Thyroid gland (tissue), 4 donors: ENCODE measurements around the gene GDPD5. TPM values are rescaled to one million over a fixed set of nuclear protein-coding genes. Genes with fewer than 3 reads are reported as not detected.
A peak's percentile ranks its signal among the peaks of the same experiment; 100 is the strongest.

Experiments
- DNase-seq, 2 donors: peaks; one replicate each; pipeline ENCODE4 v3.0.0-alpha.2; 2019
- H3K27ac ChIP-seq, 3 donors: fragments of 200-600 bp; sonication (generic); 1 replicate in 2 of 3; 2 replicates in 1 of 3; pipeline ENCODE4 v1.5.1; 2016 to 2019; ENCODE audit warnings: mild to moderate bottlenecking in 1 of 3, moderate library complexity in 1 of 3
- H3K27me3 ChIP-seq: fragments of 200-600 bp; sonication (generic); one replicate; pipeline ENCODE4 v1.5.1; 2019
- H3K36me3 ChIP-seq, 2 donors: fragments of 200-600 bp; sonication (generic); one replicate each; pipeline ENCODE4 v1.5.1; 2016 to 2019
- H3K4me1 ChIP-seq, 2 donors: fragments of 200-600 bp; sonication (generic); one replicate each; pipeline ENCODE4 v1.5.1; 2017 to 2019
- H3K4me3 ChIP-seq, 3 donors: fragments of 200-600 bp; sonication (generic); replicated peaks in 1 of 3; 1 replicate in 2 of 3; 2 replicates in 1 of 3; pipeline ENCODE4 v1.5.1; 2016; ENCODE audit warnings: mild to moderate bottlenecking in 1 of 3
- H3K9me3 ChIP-seq: fragments of 200-600 bp; sonication (generic); one replicate; pipeline ENCODE4 v1.5.1; 2017
- POLR2A ChIP-seq, 2 donors: fragments of 450-650 bp; IDR thresholded peaks; one replicate each; pipeline ENCODE4 v1.6.1; 2017; ENCODE audit warnings: antibody characterized with exemption in 2 of 2, mild to moderate bottlenecking in 2 of 2, moderate library complexity in 1 of 2
- WGBS, 2 donors: methylation state at CpG; one replicate each; pipeline ENCODE4 v1.1.5; 2017; 5-methylcytosine and 5-hydroxymethylcytosine counted together
- intact Hi-C: fragments of 100-400 bp; cut with DNase I; formaldehyde crosslinking; loops from one replicate; pipeline ENCODE4 v1.15.1; 2023
- total RNA-seq, 4 donors: library from RNA; depleted of rRNA; stranded (reverse); fragments of >200 nt; gene quantifications; one replicate each; pipeline ENCODE4 v1.2.3, GENCODE V29; 2016
- TF ChIP-seq, protein P1 (sequence below), 6 experiments: fragments of 200-600 bp in 3 of 6; fragments of 450-650 bp in 3 of 6; sonication (generic) in 3 of 6; IDR thresholded peaks; one replicate each; pipeline ENCODE4 v1.5.1; 2016 to 2019; ENCODE audit warnings: antibody characterized with exemption in 6 of 6, mild to moderate bottlenecking in 2 of 6, inconsistent platforms in 1 of 6, moderate library complexity in 1 of 6

GDPD5 gene
- total RNA-seq, 4 donors from 2014 or later = 5.6 to 6.4 (median 6.1) TPM

DNA sequence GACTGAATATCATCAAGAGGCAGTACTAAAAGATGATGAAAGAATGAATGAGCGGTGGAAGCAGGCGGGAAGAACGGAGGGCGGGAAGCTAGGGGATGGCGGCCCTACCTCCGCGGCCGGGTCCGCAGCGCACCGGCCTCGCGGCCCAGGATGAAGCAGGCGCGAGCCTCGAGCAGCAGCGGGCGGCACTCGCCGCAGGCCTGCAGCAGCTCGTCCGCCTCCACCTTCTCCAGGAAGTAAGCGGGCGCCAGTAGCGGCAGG is 96.2 kb downstream of the GDPD5 start:
- DNase-seq = no peak
- H3K4me1 ChIP-seq = peaks cover 0 to 16% of the 10 kb centered on the region in 2 donors
- no peaks in the 10 kb centered on the region for H3K27me3 ChIP-seq
- H3K36me3 ChIP-seq = no peaks in the 10 kb centered on the region
- TF ChIP-seq, protein P1, sequence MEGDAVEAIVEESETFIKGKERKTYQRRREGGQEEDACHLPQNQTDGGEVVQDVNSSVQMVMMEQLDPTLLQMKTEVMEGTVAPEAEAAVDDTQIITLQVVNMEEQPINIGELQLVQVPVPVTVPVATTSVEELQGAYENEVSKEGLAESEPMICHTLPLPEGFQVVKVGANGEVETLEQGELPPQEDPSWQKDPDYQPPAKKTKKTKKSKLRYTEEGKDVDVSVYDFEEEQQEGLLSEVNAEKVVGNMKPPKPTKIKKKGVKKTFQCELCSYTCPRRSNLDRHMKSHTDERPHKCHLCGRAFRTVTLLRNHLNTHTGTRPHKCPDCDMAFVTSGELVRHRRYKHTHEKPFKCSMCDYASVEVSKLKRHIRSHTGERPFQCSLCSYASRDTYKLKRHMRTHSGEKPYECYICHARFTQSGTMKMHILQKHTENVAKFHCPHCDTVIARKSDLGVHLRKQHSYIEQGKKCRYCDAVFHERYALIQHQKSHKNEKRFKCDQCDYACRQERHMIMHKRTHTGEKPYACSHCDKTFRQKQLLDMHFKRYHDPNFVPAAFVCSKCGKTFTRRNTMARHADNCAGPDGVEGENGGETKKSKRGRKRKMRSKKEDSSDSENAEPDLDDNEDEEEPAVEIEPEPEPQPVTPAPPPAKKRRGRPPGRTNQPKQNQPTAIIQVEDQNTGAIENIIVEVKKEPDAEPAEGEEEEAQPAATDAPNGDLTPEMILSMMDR (IDR thresholded peaks at IDR 0.05) = no peak
- no peak for TF ChIP-seq POLR2A (IDR thresholded peaks at IDR 0.05)
- no peak overlapping the region for H3K27ac ChIP-seq
- 19 to 32% methylated on average over 16 to 21 of the region's 25 CpGs for WGBS, 2 donors
- intact Hi-C loops = no loop called here
- no peak overlapping the region for H3K4me3 ChIP-seq
- no peaks in the 10 kb centered on the region for H3K9me3 ChIP-seq

DNA sequence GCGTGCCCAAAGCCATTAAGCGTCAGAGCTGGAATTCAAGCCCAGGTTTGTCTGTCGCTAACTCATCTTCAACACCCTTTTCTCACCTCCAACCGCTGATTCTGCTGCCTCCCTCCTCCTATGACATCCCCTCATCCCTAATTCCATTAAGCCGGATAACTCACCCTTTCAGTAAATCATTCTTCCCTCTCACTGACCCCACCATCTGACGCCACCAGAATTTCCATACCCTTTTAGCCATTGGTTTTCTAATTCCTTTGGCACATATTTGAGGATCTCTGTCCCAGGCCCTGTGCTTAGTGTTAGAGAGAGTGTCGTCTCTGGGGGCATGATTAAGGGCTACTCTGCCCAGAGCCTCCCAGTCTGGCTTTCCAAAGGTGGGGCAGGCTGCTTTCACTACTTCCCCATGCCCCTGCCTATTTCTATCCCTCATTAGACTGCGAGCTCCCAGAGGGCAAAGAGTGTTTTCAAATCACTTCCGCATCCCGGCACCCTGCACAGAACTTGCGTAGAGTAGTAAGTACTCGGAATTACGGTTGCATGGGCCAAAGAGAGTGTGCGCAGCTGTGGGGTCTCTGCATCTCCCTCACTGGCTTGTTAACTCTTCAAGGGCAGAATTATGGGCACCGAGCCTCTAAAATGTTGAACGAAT is 96.6 kb downstream of the GDPD5 start:
- intact Hi-C loops = no loop called here
- Histone ChIP-seq H3K4me1 (peaks cover 0 to 16% of the 10 kb centered on the region in 2 donors), H3K36me3 (no peaks in the 10 kb centered on the region), H3K9me3 (no peaks in the 10 kb centered on the region), H3K27ac (no peak overlapping the region), H3K27me3 (no peaks in the 10 kb centered on the region), H3K4me3 (no peak overlapping the region)
- TF ChIP-seq, protein P1 (IDR thresholded peaks at IDR 0.05) = no peak
- no peak for TF ChIP-seq POLR2A (IDR thresholded peaks at IDR 0.05)
- WGBS, 2 donors = 70 to 71% methylated on average over 16 of the region's 16 CpGs
- DNase-seq = no peak

DNA sequence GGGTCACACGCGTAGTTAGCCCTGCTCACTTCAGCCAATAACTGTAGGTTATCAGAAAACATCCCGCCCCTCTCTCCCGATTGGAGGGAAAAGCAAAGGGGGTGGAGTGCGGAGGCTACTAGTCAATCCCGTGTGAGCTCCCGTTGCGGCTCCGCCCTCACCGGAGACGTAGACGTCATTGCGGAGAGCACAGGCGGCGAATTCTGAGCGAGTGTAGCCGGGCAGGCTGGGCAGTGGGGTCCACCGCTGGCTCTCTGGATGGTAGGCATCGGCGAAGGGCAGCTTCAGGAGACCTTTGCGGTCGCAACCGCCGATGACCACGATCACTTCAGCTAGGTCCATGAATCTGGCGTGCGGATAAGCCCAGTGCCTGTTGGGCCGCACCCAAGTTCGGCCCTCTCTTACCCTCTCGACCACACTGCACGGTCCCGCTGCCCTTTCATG is 97.4 kb downstream of the GDPD5 start:
- intact Hi-C loops = no loop called here
- no peaks in the 10 kb centered on the region for H3K9me3 ChIP-seq
- peak overlapping the region in 1 of 3 donors; percentile 12 for H3K4me3 ChIP-seq
- DNase-seq = peak; percentile 94 to 95
- H3K27me3 ChIP-seq = no peaks in the 10 kb centered on the region
- WGBS, 2 donors = 20 to 21% methylated on average over 25 to 32 of the region's 32 CpGs
- peaks cover 0 to 16% of the 10 kb centered on the region in 2 donors for H3K4me1 ChIP-seq
- no peak overlapping the region for H3K27ac ChIP-seq
- TF ChIP-seq, protein P1 (IDR thresholded peaks at IDR 0.05) = no peak
- TF ChIP-seq POLR2A (IDR thresholded peaks at IDR 0.05) = peak in 1 of 2 donors; percentile 58
- no peaks in the 10 kb centered on the region for H3K36me3 ChIP-seq

DNA sequence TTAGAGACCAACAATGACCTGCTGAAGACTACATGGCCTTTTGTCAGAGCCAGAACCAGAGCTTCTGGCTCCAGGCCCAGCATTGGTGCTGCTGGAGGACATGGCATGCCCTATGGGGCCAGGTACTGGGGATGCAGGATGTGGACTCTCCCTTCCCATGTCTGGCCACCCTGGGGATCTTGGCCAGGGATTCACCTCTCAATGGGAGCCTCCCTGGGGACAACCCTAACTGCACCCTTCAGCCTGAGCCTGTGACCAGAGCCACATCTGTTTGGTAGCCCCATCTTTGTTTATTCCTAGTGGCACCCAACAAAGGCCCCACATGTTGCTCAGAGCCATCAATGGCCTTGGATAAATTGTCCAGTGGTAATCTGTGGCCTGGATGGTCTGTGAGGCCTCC is 98.6 kb downstream of the GDPD5 start:
- H3K27ac ChIP-seq = no peak overlapping the region
- DNase-seq = no peak
- H3K36me3 ChIP-seq = no peaks in the 10 kb centered on the region
- no peaks in the 10 kb centered on the region for H3K27me3 ChIP-seq
- no peak overlapping the region for H3K4me3 ChIP-seq
- TF ChIP-seq POLR2A (IDR thresholded peaks at IDR 0.05) = no peak
- TF ChIP-seq, protein P1 (IDR thresholded peaks at IDR 0.05) = no peak
- no peaks in the 10 kb centered on the region for H3K9me3 ChIP-seq
- intact Hi-C loops = no loop called here
- peaks cover 0 to 16% of the 10 kb centered on the region in 2 donors for H3K4me1 ChIP-seq

DNA sequence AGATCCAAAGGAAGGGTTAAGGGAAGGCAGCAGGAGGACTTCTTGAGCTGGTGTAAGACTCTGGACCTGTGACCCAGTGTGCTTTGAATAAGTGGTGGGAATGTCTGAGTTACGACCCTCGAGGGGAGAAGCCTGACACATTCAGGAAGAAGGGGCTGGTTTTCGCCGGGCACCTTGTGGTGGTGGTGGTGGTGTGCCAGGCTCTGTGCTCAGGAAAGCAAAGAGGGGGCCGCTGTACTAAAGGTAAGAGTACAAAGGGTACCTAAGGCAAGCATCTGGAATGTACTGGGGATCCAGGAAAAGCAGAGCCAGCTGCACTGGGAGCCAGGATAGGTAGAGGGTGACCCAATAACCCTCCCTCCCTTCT is 99.0 kb downstream of the GDPD5 start:
- 91 to 93% methylated on average over 5 of the region's 5 CpGs for WGBS, 2 donors
- H3K4me3 ChIP-seq = no peak overlapping the region
- DNase-seq = no peak
- intact Hi-C loops = no loop called here
- H3K27me3 ChIP-seq = no peaks in the 10 kb centered on the region
- H3K9me3 ChIP-seq = no peaks in the 10 kb centered on the region
- H3K27ac ChIP-seq = no peak overlapping the region
- H3K36me3 ChIP-seq = no peaks in the 10 kb centered on the region
- no peak for TF ChIP-seq POLR2A (IDR thresholded peaks at IDR 0.05)
- TF ChIP-seq, protein P1 (IDR thresholded peaks at IDR 0.05) = no peak
- peaks cover 0 to 16% of the 10 kb centered on the region in 2 donors for H3K4me1 ChIP-seq
